ENCODE measurements around the gene CPVL. TPM values are rescaled to one million over a fixed set of nuclear protein-coding genes. Genes with fewer than 3 reads are reported as not detected.

CPVL gene
- total and polyA plus RNA-seq, 2 of the 8 experiments (the other 6 are each of a cell fraction or from before 2014, with no cell fraction given): 40.0 to 55.0 TPM

DNA sequence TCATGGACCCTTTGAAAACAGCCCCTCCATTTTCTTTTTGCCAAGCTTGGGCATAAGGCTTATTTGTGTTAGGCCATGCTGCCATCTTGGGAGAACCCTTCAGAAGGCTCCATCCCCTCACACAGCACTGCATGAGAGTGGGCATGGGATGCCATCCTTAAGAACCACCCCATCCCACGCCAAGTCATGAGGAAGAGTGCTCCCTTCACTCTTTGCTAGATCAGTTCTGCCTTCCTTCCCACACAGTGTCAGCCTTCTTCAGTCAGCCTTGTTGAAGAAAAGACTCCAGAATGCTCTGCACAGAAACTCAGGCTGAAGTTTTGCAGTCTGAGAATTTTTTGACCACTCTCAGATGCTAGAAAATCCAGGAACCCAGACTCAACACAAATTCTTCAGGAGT lies 32.8 kb upstream of the CPVL start:
- H3K18ac ChIP-seq (ENCODE audit: extremely low read depth, low read length): no peak overlapping the region
- H4K91ac ChIP-seq (replicated peaks; ENCODE audit: insufficient read length, low read length): no peak overlapping the region
- H3K23ac ChIP-seq (ENCODE audit: insufficient read length): no peak overlapping the region
- H3K4me1 ChIP-seq (replicated peaks in 1 of 4; ENCODE audit: control insufficient read depth in 3 of 4, insufficient read depth in 4 of 4, low read length in 3 of 4): no peaks in the 10 kb centered on the region
- H3K23me2 ChIP-seq (ENCODE audit: low read depth, low read length): peaks cover 3% of the 10 kb centered on the region; the same call in 1 of the 2 replicates
- no peak overlapping the region for H3K4me2 ChIP-seq (ENCODE audit: insufficient read depth in 1 of 2, low read depth in 2 of 2, low read length in 2 of 2)
- peaks cover 0 to 3% of the 10 kb centered on the region in 2 experiments; a peak in 1 of 4 replicates for H3K9me3 ChIP-seq (ENCODE audit: insufficient read depth in 2 of 2, low read depth in 1 of 2, low read length in 1 of 2)
- no peak overlapping the region for H2BK120ac ChIP-seq (replicated peaks; ENCODE audit: low read depth, low read length)
- TF ChIP-seq ASH2L (IDR thresholded peaks at IDR 0.05; ENCODE audit: low read length) (no peak), TEAD4 (IDR thresholded peaks at IDR 0.05; ENCODE audit: low read depth, low read length) (no peak)
- no peak overlapping the region for H3K4ac ChIP-seq (replicated peaks; ENCODE audit: insufficient read length, low read depth, low read length)
- H3K36me3 ChIP-seq (ENCODE audit: control insufficient read depth in 2 of 4, insufficient read depth in 4 of 4, low read length in 3 of 4): no peaks in the 10 kb centered on the region
- no peak overlapping the region for H2AFZ ChIP-seq (ENCODE audit: low read length)
- H2BK12ac ChIP-seq (ENCODE audit: low read depth, low read length): no peak overlapping the region
- H2BK5ac ChIP-seq (ENCODE audit: low read depth, low read length): no peak overlapping the region
- H2BK20ac ChIP-seq (ENCODE audit: low read length): no peak overlapping the region
- no peak overlapping the region for H3K4me3 ChIP-seq (ENCODE audit: extremely low read depth in 1 of 4, insufficient read depth in 2 of 4, low read depth in 3 of 4, low read length in 4 of 4)
- no peaks in the 10 kb centered on the region for H3K79me1 ChIP-seq (ENCODE audit: low read depth, low read length)
- H2AK5ac ChIP-seq (ENCODE audit: low read depth, low read length): no peak overlapping the region; the same call in 1 of the 2 replicates
- WGBS, 2 experiments (ENCODE audit: extremely low coverage in 1 of 2, insufficient coverage in 1 of 2, insufficient read length in 1 of 2, insufficient replicate concordance in 2 of 2, low coverage in 1 of 2, low lambda C conversion rate in 2 of 2, missing lambda C conversion rate in 1 of 2): 90% methylated on average over 1 of the region's 1 CpG; no CpG with 5 or more reads in 1 of the 2 experiments
- ChIA-PET POLR2A (ENCODE audit: partially characterized antibody) (no interaction called here), CTCF (ENCODE audit: partially characterized antibody) (no interaction called here)
- no peak overlapping the region for H2BK15ac ChIP-seq (ENCODE audit: low read length)
- H3K27ac ChIP-seq (ENCODE audit: low read depth, low read length): no peak overlapping the region
- DNase-seq (ENCODE audit: low read depth in 1 of 2, low spot score in 2 of 2) (no peak), FAIRE-seq (no peak)
- H3K9ac ChIP-seq (replicated peaks in 1 of 4; ENCODE audit: extremely low read depth in 1 of 4, low read depth in 3 of 4, low read length in 3 of 4): no peak overlapping the region
- H3K56ac ChIP-seq (replicated peaks; ENCODE audit: insufficient read length, low read depth, low read length): no peak overlapping the region
- no peaks in the 10 kb centered on the region for H4K20me1 ChIP-seq (replicated peaks in 1 of 2; ENCODE audit: control insufficient read depth in 1 of 2, insufficient read depth in 2 of 2, low read length in 2 of 2)
- H4K5ac ChIP-seq (ENCODE audit: insufficient read length, low read depth, low read length): no peak overlapping the region
- no peaks in the 10 kb centered on the region for H3K27me3 ChIP-seq (replicated peaks in 1 of 4; ENCODE audit: control insufficient read depth in 3 of 4, extremely low read depth in 1 of 4, insufficient read depth in 3 of 4, low read length in 3 of 4)
- H3K79me2 ChIP-seq (ENCODE audit: control insufficient read depth in 1 of 2, insufficient read depth in 2 of 2, low read length in 2 of 2): no peaks in the 10 kb centered on the region
- H3K14ac ChIP-seq (ENCODE audit: insufficient read length): no peak overlapping the region
- no peak overlapping the region for H4K8ac ChIP-seq (ENCODE audit: extremely low read depth, insufficient read depth, low read length)

Data from H1 (cell line).